Measurements from ENCODE around the gene BTBD16. TPM values are rescaled to one million over a fixed set of nuclear protein-coding genes. Genes with fewer than 3 reads are reported as not detected.
A peak's percentile ranks its signal among the peaks of the same experiment; 100 is the strongest.

Gene BTBD16
- total RNA-seq, 1 donor from 2014 or later: not detected

GRCh38 chr10:122326806-122327205 is 55.7 kb downstream of the BTBD16 start:
- TF ChIP-seq POLR2AphosphoS5 (IDR thresholded peaks at IDR 0.05; ENCODE audit: insufficient read depth in 1 of 2, low read depth in 1 of 2) (no peak), POLR2A (IDR thresholded peaks at IDR 0.05) (no peak), CTCF (IDR thresholded peaks at IDR 0.05) (no peak)
- no peaks in the 10 kb centered on the region for H3K27me3 ChIP-seq
- H3K9me3 ChIP-seq: no peaks in the 10 kb centered on the region
- H3K4me3 ChIP-seq: no peak overlapping the region
- no peaks in the 10 kb centered on the region for H3K36me3 ChIP-seq
- peaks cover 7% of the 10 kb centered on the region for H3K4me1 ChIP-seq
- peak in 1 of 2 donors; percentile 60 for DNase-seq (ENCODE audit: extremely low spot score in 2 of 2)
- intact Hi-C loops (cut with DNase I): no loop called here
- no peak overlapping the region for H3K27ac ChIP-seq

GRCh38 chr10:122327237-122328206 is 56.4 kb downstream of the BTBD16 start:
- TF ChIP-seq CTCF (IDR thresholded peaks at IDR 0.05) (no peak), POLR2AphosphoS5 (IDR thresholded peaks at IDR 0.05; ENCODE audit: insufficient read depth in 1 of 2, low read depth in 1 of 2) (no peak), POLR2A (IDR thresholded peaks at IDR 0.05) (no peak)
- Histone ChIP-seq H3K4me1 (peaks cover 7% of the 10 kb centered on the region), H3K9me3 (no peaks in the 10 kb centered on the region), H3K4me3 (no peak overlapping the region), H3K27me3 (no peaks in the 10 kb centered on the region), H3K36me3 (no peaks in the 10 kb centered on the region), H3K27ac (no peak overlapping the region)
- peak in 1 of 2 donors; percentile 65 for DNase-seq (ENCODE audit: extremely low spot score in 2 of 2)
- intact Hi-C loops (cut with DNase I): no loop called here

GRCh38 chr10:122328676-122329075 is 57.6 kb downstream of the BTBD16 start:
- peak in 1 of 2 donors; percentile 29 for DNase-seq (ENCODE audit: extremely low spot score in 2 of 2)
- H3K36me3 ChIP-seq: no peaks in the 10 kb centered on the region

GRCh38 chr10:122329416-122329815 is 58.3 kb downstream of the BTBD16 start:
- H3K27ac ChIP-seq: no peak overlapping the region
- H3K4me1 ChIP-seq: no peaks in the 10 kb centered on the region
- no peak for TF ChIP-seq CTCF (IDR thresholded peaks at IDR 0.05)
- TF ChIP-seq POLR2A (IDR thresholded peaks at IDR 0.05): no peak
- no peak for TF ChIP-seq POLR2AphosphoS5 (IDR thresholded peaks at IDR 0.05; ENCODE audit: insufficient read depth in 1 of 2, low read depth in 1 of 2)
- H3K9me3 ChIP-seq: no peaks in the 10 kb centered on the region
- no peak overlapping the region for H3K4me3 ChIP-seq
- no peaks in the 10 kb centered on the region for H3K36me3 ChIP-seq
- H3K27me3 ChIP-seq: no peaks in the 10 kb centered on the region
- peak in 1 of 2 donors; percentile 69 for DNase-seq (ENCODE audit: extremely low spot score in 2 of 2)
- intact Hi-C loops (cut with DNase I): no loop called here

More at GRCh38 chr10:122328676-122329075, 57.6 kb downstream of the BTBD16 start:
- intact Hi-C loops (cut with DNase I): no loop called here
- Histone ChIP-seq H3K4me1 (no peaks in the 10 kb centered on the region), H3K9me3 (no peaks in the 10 kb centered on the region), H3K27me3 (no peaks in the 10 kb centered on the region), H3K4me3 (no peak overlapping the region), H3K27ac (no peak overlapping the region)
- TF ChIP-seq POLR2AphosphoS5 (IDR thresholded peaks at IDR 0.05; ENCODE audit: insufficient read depth in 1 of 2, low read depth in 1 of 2) (no peak), CTCF (IDR thresholded peaks at IDR 0.05) (no peak), POLR2A (IDR thresholded peaks at IDR 0.05) (no peak)

- no peak for DNase-seq (ENCODE audit: extremely low spot score in 2 of 2)
- Histone ChIP-seq H3K4me1 (no peaks in the 10 kb centered on the region), H3K4me3 (no peak overlapping the region), H3K27ac (no peak overlapping the region), H3K27me3 (no peaks in the 10 kb centered on the region), H3K36me3 (no peaks in the 10 kb centered on the region), H3K9me3 (no peaks in the 10 kb centered on the region)
- TF ChIP-seq POLR2AphosphoS5 (IDR thresholded peaks at IDR 0.05; ENCODE audit: insufficient read depth in 1 of 2, low read depth in 1 of 2): no peak
- TF ChIP-seq POLR2A (IDR thresholded peaks at IDR 0.05): no peak
- no peak for TF ChIP-seq CTCF (IDR thresholded peaks at IDR 0.05)
- intact Hi-C loops (cut with DNase I): no loop called here
Observed at GRCh38 chr10:122331100-122331499, 60.0 kb downstream of the BTBD16 start.
